ENCODE data around the gene AGAP1. TPM values are rescaled to one million over a fixed set of nuclear protein-coding genes. Genes with fewer than 3 reads are reported as not detected.

AGAP1 gene
- total RNA-seq, 1 donor from 2014 or later: 20.4 TPM

- Histone ChIP-seq H3K79me2 (ENCODE audit: low read depth) (no peaks in the 10 kb centered on the region), H3K4me2 (no peak overlapping the region), H3K4me3 (no peak overlapping the region), H3K36me3 (no peaks in the 10 kb centered on the region), H3F3A (ENCODE audit: low read depth) (no peaks in the 10 kb centered on the region), H2AFZ (replicated peaks) (no peak overlapping the region), H3K27ac (no peak overlapping the region), H3K4me1 (no peaks in the 10 kb centered on the region), H3K9ac (no peak overlapping the region), H4K20me1 (ENCODE audit: low read depth) (no peaks in the 10 kb centered on the region), H3K27me3 (no peaks in the 10 kb centered on the region), H3K9me3 (ENCODE audit: low read depth) (no peaks in the 10 kb centered on the region)
- peaks cover 5% of the 10 kb centered on the region for H3K27me3 Mint-ChIP-seq (ENCODE audit: insufficient read depth, low read depth)
- TF ChIP-seq EZH2phosphoT487 (IDR thresholded peaks at IDR 0.05) (no peak), EZH2 (IDR thresholded peaks at IDR 0.05) (no peak), CTCF (IDR thresholded peaks at IDR 0.05) (no peak)
- H3K27ac Mint-ChIP-seq: no peak overlapping the region
- H3K36me3 Mint-ChIP-seq: peaks cover 28% of the 10 kb centered on the region
- H3K9me3 Mint-ChIP-seq: no peaks in the 10 kb centered on the region
- H3K4me3 Mint-ChIP-seq: no peak overlapping the region
- DNase-seq (ENCODE audit: low spot score): no peak
- H3K4me1 Mint-ChIP-seq: no peaks in the 10 kb centered on the region
Observed at GRCh38 chr2:235968616-235969324, 474.9 kb downstream of the AGAP1 start.

GRCh38 chr2:235970204-235971040 is 476.6 kb downstream of the AGAP1 start:
- no peak overlapping the region for H3K27ac Mint-ChIP-seq
- no peak overlapping the region for H3K27ac ChIP-seq
- no peaks in the 10 kb centered on the region for H3K4me1 ChIP-seq
- H3K27me3 ChIP-seq: no peaks in the 10 kb centered on the region
- no peak for TF ChIP-seq CTCF (IDR thresholded peaks at IDR 0.05)
- TF ChIP-seq EZH2phosphoT487 (IDR thresholded peaks at IDR 0.05): no peak
- TF ChIP-seq EZH2 (IDR thresholded peaks at IDR 0.05): no peak
- peaks cover 39% of the 10 kb centered on the region for H3K36me3 Mint-ChIP-seq
- no peaks in the 10 kb centered on the region for H3K9me3 Mint-ChIP-seq
- H3K36me3 ChIP-seq: no peaks in the 10 kb centered on the region
- no peak overlapping the region for H3K4me2 ChIP-seq
- no peak overlapping the region for H3K4me3 ChIP-seq
- H3K27me3 Mint-ChIP-seq (ENCODE audit: insufficient read depth, low read depth): peaks cover 5% of the 10 kb centered on the region
- no peak overlapping the region for H2AFZ ChIP-seq (replicated peaks)
- no peak overlapping the region for H3K9ac ChIP-seq
- H3K4me3 Mint-ChIP-seq: no peak overlapping the region
- H3K79me2 ChIP-seq (ENCODE audit: low read depth): no peaks in the 10 kb centered on the region
- no peaks in the 10 kb centered on the region for H3F3A ChIP-seq (ENCODE audit: low read depth)
- H3K4me1 Mint-ChIP-seq: no peaks in the 10 kb centered on the region
- no peaks in the 10 kb centered on the region for H4K20me1 ChIP-seq (ENCODE audit: low read depth)
- DNase-seq (ENCODE audit: low spot score): no peak
- H3K9me3 ChIP-seq (ENCODE audit: low read depth): no peaks in the 10 kb centered on the region

- Histone ChIP-seq H3K79me2 (ENCODE audit: low read depth) (no peaks in the 10 kb centered on the region), H3K9ac (no peak overlapping the region), H3K4me1 (no peaks in the 10 kb centered on the region), H3K4me3 (no peak overlapping the region), H3K9me3 (ENCODE audit: low read depth) (no peaks in the 10 kb centered on the region), H3F3A (ENCODE audit: low read depth) (no peaks in the 10 kb centered on the region), H3K4me2 (no peak overlapping the region), H3K27ac (no peak overlapping the region), H4K20me1 (ENCODE audit: low read depth) (peaks cover 13% of the 10 kb centered on the region), H3K36me3 (no peaks in the 10 kb centered on the region), H2AFZ (replicated peaks) (no peak overlapping the region), H3K27me3 (no peaks in the 10 kb centered on the region)
- Mint-ChIP-seq H3K27me3 (ENCODE audit: insufficient read depth, low read depth) (peaks cover 3% of the 10 kb centered on the region), H3K4me3 (no peak overlapping the region), H3K4me1 (peaks cover 16% of the 10 kb centered on the region), H3K36me3 (peaks cover 54% of the 10 kb centered on the region), H3K27ac (no peak overlapping the region), H3K9me3 (no peaks in the 10 kb centered on the region)
- no peak for DNase-seq (ENCODE audit: low spot score)
- TF ChIP-seq EZH2phosphoT487 (IDR thresholded peaks at IDR 0.05) (no peak), EZH2 (IDR thresholded peaks at IDR 0.05) (no peak), CTCF (IDR thresholded peaks at IDR 0.05) (no peak)
Observed at GRCh38 chr2:235976516-235976915, 482.7 kb downstream of the AGAP1 start.

Data from neural progenitor cell (in vitro differentiated cells).